Calu3 (cell line): ENCODE measurements around the gene KDF1. TPM values are rescaled to one million over a fixed set of nuclear protein-coding genes. Genes with fewer than 3 reads are reported as not detected.
A peak's percentile ranks its signal among the peaks of the same experiment; 100 is the strongest.
"Not testable (repeated sequence)": the region's sequence is repeated elsewhere in the genome, so short reads cannot be mapped to it uniquely, and the experiment has no call there.

Experiments
- BruUV-seq: library from RNA; stranded (reverse); fragments of 400-500 nt; replicated peaks from 2 replicates; lab custom pipeline; 2021; lab: Mats Ljungman, UMichigan
- CTCF ChIA-PET: fragments of 300-600 bp; sonication (Branson Sonifier 250); formaldehyde crosslinking; loops from one replicate; lab custom pipeline; 2022; ENCODE audit warnings: antibody characterized with exemption; lab: Charles Lee
- DNase-seq: peaks from one replicate; pipeline ENCODE4 v3.0.0; 2022
- H3K27ac Mint-ChIP-seq: one replicate; pipeline ENCODE4 v1.8.0; 2022; ENCODE audit warnings: mixed read lengths; ENCODE audit not compliant: unreplicated experiment
- H3K27me3 Mint-ChIP-seq: one replicate; pipeline ENCODE4 v1.8.0; 2022; ENCODE audit warnings: mixed read lengths; ENCODE audit not compliant: unreplicated experiment
- H3K36me3 Mint-ChIP-seq: one replicate; pipeline ENCODE4 v1.8.0; 2022; ENCODE audit warnings: mild to moderate bottlenecking, moderate library complexity, mixed read lengths; ENCODE audit not compliant: insufficient read depth, unreplicated experiment
- H3K4me1 Mint-ChIP-seq: one replicate; pipeline ENCODE4 v1.8.0; 2022; ENCODE audit warnings: mild to moderate bottlenecking, low read depth, mixed read lengths; ENCODE audit not compliant: unreplicated experiment
- H3K4me3 Mint-ChIP-seq: one replicate; pipeline ENCODE4 v1.8.0; 2022; ENCODE audit warnings: mild to moderate bottlenecking, low read depth, moderate library complexity, mixed read lengths; ENCODE audit not compliant: unreplicated experiment
- H3K9me3 Mint-ChIP-seq: one replicate; pipeline ENCODE4 v1.8.0; 2022; ENCODE audit warnings: low read depth, mixed read lengths; ENCODE audit not compliant: unreplicated experiment
- intact Hi-C: fragments of 100-400 bp; cut with micrococcal nuclease; formaldehyde crosslinking; loops from one replicate; pipeline ENCODE4 v1.10.0; 2022; ENCODE audit not compliant: unreplicated experiment
- total RNA-seq: library from RNA; stranded (reverse); gene quantifications from 2 replicates; pipeline ENCODE4 v1.2.3, GENCODE V29; 2022
- TF ChIP-seq, protein P1 (sequence below): fragments of 200-600 bp; IDR thresholded peaks from one replicate; pipeline ENCODE4 v1.8.0; 2022; ENCODE audit warnings: antibody characterized with exemption; ENCODE audit not compliant: unreplicated experiment

Gene KDF1
- total RNA-seq, 1 experiment from 2014 or later, result 18.9 TPM

GRCh38 chr1:26949266-26949925, 10.9 kb downstream of the KDF1 start:
- intact Hi-C loops, result no loop called here
- Mint-ChIP-seq H3K27ac (peak overlapping the region; percentile 60), H3K36me3 (peaks cover 67% of the 10 kb centered on the region), H3K27me3 (no peaks in the 10 kb centered on the region), H3K9me3 (no peaks in the 10 kb centered on the region), H3K4me3 (no peak overlapping the region), H3K4me1 (no peaks in the 10 kb centered on the region)
- TF ChIP-seq, protein P1, sequence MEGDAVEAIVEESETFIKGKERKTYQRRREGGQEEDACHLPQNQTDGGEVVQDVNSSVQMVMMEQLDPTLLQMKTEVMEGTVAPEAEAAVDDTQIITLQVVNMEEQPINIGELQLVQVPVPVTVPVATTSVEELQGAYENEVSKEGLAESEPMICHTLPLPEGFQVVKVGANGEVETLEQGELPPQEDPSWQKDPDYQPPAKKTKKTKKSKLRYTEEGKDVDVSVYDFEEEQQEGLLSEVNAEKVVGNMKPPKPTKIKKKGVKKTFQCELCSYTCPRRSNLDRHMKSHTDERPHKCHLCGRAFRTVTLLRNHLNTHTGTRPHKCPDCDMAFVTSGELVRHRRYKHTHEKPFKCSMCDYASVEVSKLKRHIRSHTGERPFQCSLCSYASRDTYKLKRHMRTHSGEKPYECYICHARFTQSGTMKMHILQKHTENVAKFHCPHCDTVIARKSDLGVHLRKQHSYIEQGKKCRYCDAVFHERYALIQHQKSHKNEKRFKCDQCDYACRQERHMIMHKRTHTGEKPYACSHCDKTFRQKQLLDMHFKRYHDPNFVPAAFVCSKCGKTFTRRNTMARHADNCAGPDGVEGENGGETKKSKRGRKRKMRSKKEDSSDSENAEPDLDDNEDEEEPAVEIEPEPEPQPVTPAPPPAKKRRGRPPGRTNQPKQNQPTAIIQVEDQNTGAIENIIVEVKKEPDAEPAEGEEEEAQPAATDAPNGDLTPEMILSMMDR, result no peak
- no TSS peak for BruUV-seq
- DNase-seq, result no peak
- CTCF ChIA-PET, result no interaction called here

DNA sequence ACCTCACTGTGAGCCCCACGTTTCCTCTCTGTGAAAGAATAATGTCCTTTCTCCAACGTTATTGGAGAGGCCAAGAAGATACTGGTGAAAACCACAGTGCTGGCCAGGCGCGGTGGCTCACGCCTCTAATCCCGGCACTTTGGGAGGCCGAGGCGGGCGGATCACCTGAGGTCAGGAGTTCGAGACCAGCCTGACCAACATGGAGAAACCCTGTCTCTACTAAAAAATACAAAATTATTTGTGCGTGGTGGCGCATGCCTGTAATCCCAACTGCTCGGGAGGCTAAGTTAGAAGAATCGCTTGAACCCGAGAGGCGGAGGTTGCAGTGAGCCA, 11.6 kb downstream of the KDF1 start:
- intact Hi-C loops, H3K27me3 Mint-ChIP-seq, H3K4me3 Mint-ChIP-seq, BruUV-seq, H3K27ac Mint-ChIP-seq, DNase-seq, H3K9me3 Mint-ChIP-seq, H3K4me1 Mint-ChIP-seq, CTCF ChIA-PET: not testable (repeated sequence)
- peaks cover 62% of the 10 kb centered on the region for H3K36me3 Mint-ChIP-seq

DNA sequence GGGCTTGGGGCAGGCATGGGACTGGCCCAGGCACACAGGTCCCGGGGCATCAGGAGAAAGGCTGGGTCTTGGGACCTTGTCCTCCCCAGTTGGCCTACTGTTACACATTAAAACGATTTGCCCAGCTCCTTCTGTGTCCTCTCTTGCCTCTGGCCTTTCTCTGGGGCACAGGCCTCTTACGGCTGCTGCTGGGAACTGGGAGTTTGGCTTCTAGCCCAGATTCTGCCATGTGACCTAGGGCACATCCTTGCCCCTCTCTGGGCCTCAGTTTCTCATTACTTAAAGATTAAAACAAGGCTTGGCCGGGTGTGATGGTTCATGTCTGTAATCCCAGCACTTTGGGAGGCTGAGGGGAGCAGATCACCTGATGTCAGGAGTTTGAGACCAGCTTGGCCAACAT, 14.0 kb downstream of the KDF1 start:
- BruUV-seq, result no TSS peak
- Mint-ChIP-seq H3K4me1 (no peaks in the 10 kb centered on the region), H3K36me3 (peaks cover 58% of the 10 kb centered on the region), H3K4me3 (no peak overlapping the region), H3K27ac (no peak overlapping the region), H3K9me3 (no peaks in the 10 kb centered on the region), H3K27me3 (no peaks in the 10 kb centered on the region)
- TF ChIP-seq, protein P1, result no peak
- CTCF ChIA-PET, result no interaction called here
- no peak for DNase-seq
- intact Hi-C loops, result no loop called here

GRCh38 chr1:26945728-26946127, 14.5 kb downstream of the KDF1 start:
- H3K4me3 Mint-ChIP-seq, result no peak overlapping the region
- no TSS peak for BruUV-seq
- H3K27ac Mint-ChIP-seq, result no peak overlapping the region
- intact Hi-C loops, result no loop called here
- CTCF ChIA-PET, result no interaction called here
- DNase-seq, result no peak
- H3K9me3 Mint-ChIP-seq, result no peaks in the 10 kb centered on the region
- no peaks in the 10 kb centered on the region for H3K4me1 Mint-ChIP-seq
- H3K36me3 Mint-ChIP-seq, result peaks cover 58% of the 10 kb centered on the region
- no peaks in the 10 kb centered on the region for H3K27me3 Mint-ChIP-seq
- TF ChIP-seq, protein P1, result no peak

DNA sequence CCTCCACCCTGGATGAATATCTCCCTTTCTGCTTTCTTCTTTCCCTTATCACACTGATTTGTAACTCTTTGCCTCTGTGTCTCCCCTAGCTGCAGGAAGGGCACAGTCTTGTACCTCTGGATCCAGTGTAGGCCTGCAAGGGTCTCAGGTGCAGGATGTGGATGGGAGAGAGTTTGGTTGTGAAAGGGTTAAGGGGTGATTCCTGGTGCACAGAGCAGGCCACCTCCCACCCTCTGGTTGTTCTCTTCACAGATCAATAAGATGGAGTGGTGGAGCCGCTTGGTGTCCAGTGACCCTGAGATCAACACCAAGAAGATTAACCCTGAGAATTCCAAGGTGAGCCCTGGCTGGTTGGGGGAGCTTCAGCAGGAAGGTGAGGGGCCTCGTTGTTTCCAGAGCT, 15.1 kb downstream of the KDF1 start:
- Mint-ChIP-seq H3K9me3 (no peaks in the 10 kb centered on the region), H3K27me3 (no peaks in the 10 kb centered on the region), H3K4me1 (no peaks in the 10 kb centered on the region), H3K27ac (no peak overlapping the region), H3K36me3 (peaks cover 53% of the 10 kb centered on the region), H3K4me3 (no peak overlapping the region)
- no TSS peak for BruUV-seq
- no peak for DNase-seq
- intact Hi-C loops, result no loop called here
- TF ChIP-seq, protein P1, result no peak
- CTCF ChIA-PET, result interaction anchor here (0.6 kb wide), 1 partner anchor 237 kb away, joined by 4 read pairs; no protein-coding TSS in a partner anchor
